Endothelial cell (in vitro differentiated cells): ENCODE data around the gene NRCAM. TPM values are rescaled to one million over a fixed set of nuclear protein-coding genes. Genes with fewer than 3 reads are reported as not detected.

Experiments
- DNase-seq: peaks from one replicate; pipeline ENCODE4 v3.0.0; 2021; ENCODE audit warnings: low spot score
- H3K27ac Mint-ChIP-seq: one replicate; pipeline ENCODE4 v1.8.0; 2021; ENCODE audit warnings: mixed read lengths, inconsistent platforms; ENCODE audit not compliant: unreplicated experiment
- H3K27me3 Mint-ChIP-seq: one replicate; pipeline ENCODE4 v1.8.0; 2021; ENCODE audit warnings: mild to moderate bottlenecking, moderate library complexity, mixed read lengths, inconsistent platforms; ENCODE audit not compliant: unreplicated experiment
- H3K36me3 Mint-ChIP-seq: one replicate; pipeline ENCODE4 v1.8.0; 2021; ENCODE audit warnings: mild to moderate bottlenecking, low read depth, mixed read lengths, inconsistent platforms; ENCODE audit not compliant: unreplicated experiment
- H3K4me1 Mint-ChIP-seq: one replicate; pipeline ENCODE4 v1.8.0; 2021; ENCODE audit warnings: mild to moderate bottlenecking, mixed read lengths, inconsistent platforms; ENCODE audit not compliant: unreplicated experiment
- H3K4me3 Mint-ChIP-seq: one replicate; pipeline ENCODE4 v1.8.0; 2021; ENCODE audit warnings: mild to moderate bottlenecking, mixed read lengths, inconsistent platforms; ENCODE audit not compliant: unreplicated experiment
- H3K9me3 Mint-ChIP-seq: one replicate; pipeline ENCODE4 v1.8.0; 2021; ENCODE audit warnings: mixed read lengths, inconsistent platforms; ENCODE audit not compliant: unreplicated experiment
- total RNA-seq: library from RNA; stranded (reverse); fragmentation: NEBNext Ultra II Directional; extraction: Animal tissue kit (Norgen Biotek cat#: 25700); gene quantifications from one replicate; pipeline ENCODE4 v1.2.1, GENCODE V29; 2021; ENCODE audit not compliant: unreplicated experiment
- TF ChIP-seq, protein P1 (sequence below): fragments of 200-600 bp; sonication (generic); IDR thresholded peaks from one replicate; pipeline ENCODE4 v1.5.0; 2021; ENCODE audit warnings: antibody characterized with exemption; ENCODE audit not compliant: unreplicated experiment

The NRCAM gene
- total RNA-seq, 1 donor from 2014 or later: 2.2 TPM

DNA sequence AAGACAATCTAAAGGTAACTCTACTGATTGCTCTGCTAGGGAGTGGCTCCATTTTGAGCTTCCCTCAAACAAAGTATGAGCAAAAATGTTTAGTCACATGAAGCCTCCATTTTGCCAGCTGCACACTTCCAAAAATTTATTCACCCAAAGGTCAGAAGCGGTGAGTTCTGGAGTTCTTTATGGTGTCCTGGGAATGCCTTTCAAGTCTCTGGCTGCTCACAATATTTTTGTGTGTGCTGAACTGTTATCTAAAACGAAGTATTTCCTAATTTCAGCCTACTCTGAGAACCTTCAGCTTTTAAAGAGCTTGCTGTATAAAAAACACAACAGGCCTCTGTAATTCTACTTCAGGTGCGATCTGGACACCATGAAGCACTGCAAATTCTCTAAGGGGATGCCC is 15.6 kb downstream of the NRCAM start:
- Mint-ChIP-seq H3K4me3 (no peak overlapping the region), H3K27me3 (no peaks in the 10 kb centered on the region), H3K9me3 (no peaks in the 10 kb centered on the region), H3K36me3 (no peaks in the 10 kb centered on the region), H3K27ac (no peak overlapping the region), H3K4me1 (no peaks in the 10 kb centered on the region)
- DNase-seq: no peak
- TF ChIP-seq, protein P1, sequence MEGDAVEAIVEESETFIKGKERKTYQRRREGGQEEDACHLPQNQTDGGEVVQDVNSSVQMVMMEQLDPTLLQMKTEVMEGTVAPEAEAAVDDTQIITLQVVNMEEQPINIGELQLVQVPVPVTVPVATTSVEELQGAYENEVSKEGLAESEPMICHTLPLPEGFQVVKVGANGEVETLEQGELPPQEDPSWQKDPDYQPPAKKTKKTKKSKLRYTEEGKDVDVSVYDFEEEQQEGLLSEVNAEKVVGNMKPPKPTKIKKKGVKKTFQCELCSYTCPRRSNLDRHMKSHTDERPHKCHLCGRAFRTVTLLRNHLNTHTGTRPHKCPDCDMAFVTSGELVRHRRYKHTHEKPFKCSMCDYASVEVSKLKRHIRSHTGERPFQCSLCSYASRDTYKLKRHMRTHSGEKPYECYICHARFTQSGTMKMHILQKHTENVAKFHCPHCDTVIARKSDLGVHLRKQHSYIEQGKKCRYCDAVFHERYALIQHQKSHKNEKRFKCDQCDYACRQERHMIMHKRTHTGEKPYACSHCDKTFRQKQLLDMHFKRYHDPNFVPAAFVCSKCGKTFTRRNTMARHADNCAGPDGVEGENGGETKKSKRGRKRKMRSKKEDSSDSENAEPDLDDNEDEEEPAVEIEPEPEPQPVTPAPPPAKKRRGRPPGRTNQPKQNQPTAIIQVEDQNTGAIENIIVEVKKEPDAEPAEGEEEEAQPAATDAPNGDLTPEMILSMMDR: no peak

DNA sequence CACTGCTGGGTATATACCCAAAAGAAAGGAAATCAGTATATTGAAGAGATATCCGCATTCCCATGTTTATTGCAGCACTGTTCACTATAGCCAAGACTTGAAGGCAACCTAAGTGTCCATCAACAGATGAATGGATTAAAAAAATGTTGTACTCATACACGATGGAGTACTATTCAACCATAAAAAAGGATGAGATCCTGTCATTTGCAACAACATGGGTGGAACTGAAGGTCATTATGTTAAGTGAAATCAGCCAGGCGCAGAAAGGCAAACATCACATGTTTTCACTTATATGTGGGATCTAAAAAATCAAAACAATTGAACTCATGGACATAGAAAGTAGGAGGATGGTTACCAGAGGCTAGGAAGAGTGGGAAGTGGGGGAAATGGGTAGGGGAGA is 19.3 kb downstream of the NRCAM start:
- H3K4me1 Mint-ChIP-seq: no peaks in the 10 kb centered on the region
- TF ChIP-seq, protein P1: no peak
- H3K27me3 Mint-ChIP-seq: no peaks in the 10 kb centered on the region
- no peak overlapping the region for H3K4me3 Mint-ChIP-seq
- no peak overlapping the region for H3K27ac Mint-ChIP-seq
- H3K36me3 Mint-ChIP-seq: no peaks in the 10 kb centered on the region
- DNase-seq: no peak
- no peaks in the 10 kb centered on the region for H3K9me3 Mint-ChIP-seq

DNA sequence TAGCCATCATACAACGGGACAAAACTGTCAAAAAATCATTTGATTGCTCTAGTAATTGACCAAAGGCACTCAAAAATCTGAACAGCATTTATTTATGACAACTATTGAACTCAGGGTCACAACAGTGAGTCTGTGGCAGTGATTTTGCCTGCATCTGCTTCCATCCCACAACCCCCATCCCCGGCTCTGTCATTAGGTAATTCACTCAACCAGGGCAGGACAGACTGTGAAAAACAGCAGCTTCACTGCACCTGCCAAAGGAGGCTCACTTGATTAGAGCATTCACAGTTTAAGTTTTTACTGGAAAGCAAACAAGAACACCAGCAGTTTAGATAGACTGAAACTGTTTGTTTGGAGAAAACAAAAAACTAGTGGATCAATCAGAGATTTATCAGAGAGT is 22.2 kb downstream of the NRCAM start:
- no peak for DNase-seq
- Mint-ChIP-seq H3K27ac (no peak overlapping the region), H3K4me3 (no peak overlapping the region), H3K4me1 (no peaks in the 10 kb centered on the region), H3K27me3 (peaks cover 2% of the 10 kb centered on the region), H3K36me3 (no peaks in the 10 kb centered on the region), H3K9me3 (no peaks in the 10 kb centered on the region)
- TF ChIP-seq, protein P1: no peak

DNA sequence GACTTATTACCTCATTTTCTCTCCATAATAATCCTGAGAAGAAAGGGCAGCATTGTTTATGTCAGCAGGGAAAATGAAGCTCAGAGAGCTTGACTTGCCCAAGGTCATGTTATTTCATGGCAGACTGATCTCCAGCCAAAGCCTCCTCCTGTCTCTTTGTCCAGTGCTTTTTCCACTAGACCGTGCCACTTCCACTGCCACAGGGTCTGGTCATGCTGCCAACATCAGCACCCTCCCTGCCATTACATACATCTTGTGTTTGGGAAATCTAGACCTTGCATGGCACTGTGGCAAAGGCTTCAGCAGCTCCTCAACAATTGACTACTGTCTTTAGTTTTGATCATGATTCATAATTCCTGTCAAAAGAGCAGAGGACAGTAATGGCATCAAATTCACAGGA is 25.1 kb downstream of the NRCAM start:
- no peak for DNase-seq
- peaks cover 2% of the 10 kb centered on the region for H3K27me3 Mint-ChIP-seq

DNA sequence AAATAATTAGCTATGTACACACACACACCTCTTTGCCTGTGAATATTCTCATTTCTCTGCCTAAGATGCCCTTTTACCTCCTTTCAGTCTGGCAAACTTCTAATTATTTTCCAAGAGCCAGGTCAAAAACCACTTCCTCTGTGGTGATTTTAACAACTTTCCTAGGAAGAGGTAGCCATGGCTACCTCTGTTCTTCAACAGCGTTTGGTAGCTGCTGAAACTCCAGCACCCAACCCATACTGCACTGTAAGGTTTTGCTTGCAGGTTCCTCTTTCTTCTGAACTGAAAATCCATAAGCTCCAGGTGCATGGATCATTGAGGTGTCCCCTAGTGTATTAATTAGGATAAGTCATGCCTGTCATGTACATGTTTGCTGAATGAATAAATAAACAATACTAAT is 25.6 kb downstream of the NRCAM start:
- Mint-ChIP-seq H3K27ac (no peak overlapping the region), H3K27me3 (peaks cover 2% of the 10 kb centered on the region), H3K4me1 (no peaks in the 10 kb centered on the region), H3K4me3 (no peak overlapping the region), H3K36me3 (no peaks in the 10 kb centered on the region), H3K9me3 (no peaks in the 10 kb centered on the region)
- TF ChIP-seq, protein P1: no peak
- DNase-seq: no peak

More for the DNA sequence above, 25.1 kb downstream of the NRCAM start:
- Mint-ChIP-seq H3K4me1 (no peaks in the 10 kb centered on the region), H3K36me3 (no peaks in the 10 kb centered on the region), H3K4me3 (no peak overlapping the region), H3K9me3 (no peaks in the 10 kb centered on the region), H3K27ac (no peak overlapping the region)
- TF ChIP-seq, protein P1: no peak
